GM18873 (cell line): ENCODE measurements around the gene SPA17.

Experiments used
- ATAC-seq: cut with Tn5 transposase; IDR thresholded peaks from one replicate; pipeline ENCODE4 v1.9.1; 2021; ENCODE audit warnings: mild to moderate bottlenecking, moderate library complexity, moderate number of reproducible peaks; ENCODE audit not compliant: unreplicated experiment, low FRiP score

Gene SPA17

DNA sequence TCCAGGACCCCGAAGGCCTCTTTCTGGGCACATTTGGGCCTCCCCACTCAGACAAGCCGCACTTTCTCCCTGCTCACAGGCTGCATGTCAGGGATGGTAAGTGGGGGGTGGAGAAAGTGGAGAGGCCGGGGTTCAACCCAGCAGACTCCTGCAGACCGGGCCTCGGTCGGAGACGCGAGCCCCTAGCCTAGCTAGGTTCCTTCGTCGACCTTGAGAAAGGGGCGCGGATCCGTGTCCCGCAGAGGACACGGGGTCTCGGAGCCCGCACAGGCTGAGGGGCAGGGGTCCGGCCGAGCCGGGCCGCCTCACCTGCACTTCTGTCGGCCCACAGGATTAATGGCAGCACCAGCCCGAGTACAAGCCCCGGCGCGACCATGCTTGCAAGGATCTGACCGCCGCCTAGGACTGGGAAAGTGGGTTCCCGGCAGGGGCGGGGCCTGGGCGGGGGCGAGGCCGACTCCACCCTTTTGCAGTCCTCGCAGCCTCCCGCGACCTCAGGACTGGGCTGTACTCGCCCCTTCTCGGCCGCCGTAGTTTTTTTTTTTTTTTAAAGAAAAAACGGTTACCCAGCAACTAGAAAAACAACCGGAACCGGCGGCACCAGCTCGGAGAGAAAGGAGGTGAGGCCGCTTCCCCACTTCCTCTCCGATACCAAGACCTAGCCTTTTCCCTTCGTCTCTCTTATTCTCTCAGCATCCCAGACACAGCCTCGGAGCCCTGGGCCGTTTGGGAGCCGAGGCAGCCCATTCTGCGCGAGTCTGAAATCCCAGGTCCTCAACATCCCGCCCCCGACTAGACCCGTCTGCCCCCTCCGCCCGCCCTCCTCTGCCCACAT lies at the start of gene SPA17, which contains the start of gene SIAE:
Gene SPA17, plus strand, starts transcription at position 572 of the 835 bp plus-strand sequence. CDS start 1,361 bp downstream, outside the sequence.
Gene SIAE, minus strand, starts transcription at position 407 of the 835 bp plus-strand sequence. Its CDS starts 31 bp downstream, at position 376.
- peak; percentile 80 for ATAC-seq

GRCh38 chr11:124625504-124626168 lies 48.1 kb upstream of the SPA17 start:
- ATAC-seq = no peak

DNA sequence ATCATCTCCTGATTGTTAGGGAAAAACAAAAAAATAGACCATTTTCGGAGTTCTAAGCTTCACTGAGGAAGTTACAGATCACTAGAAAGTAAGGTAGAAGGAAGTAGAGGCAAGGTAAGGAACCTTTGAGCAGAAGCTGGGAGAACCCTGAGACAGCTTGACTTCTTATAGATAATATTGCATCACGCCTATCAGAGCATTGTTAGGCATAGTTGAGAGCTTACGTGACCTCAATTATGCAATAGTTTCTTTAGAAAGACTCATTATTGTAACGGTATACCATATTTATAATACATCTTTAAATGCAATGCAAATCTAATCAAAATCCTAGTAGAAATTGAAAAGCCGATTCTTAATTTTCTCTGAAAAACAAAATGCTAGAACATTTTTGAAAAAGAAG lies 46.2 kb upstream of the SPA17 start:
- no peak for ATAC-seq

DNA sequence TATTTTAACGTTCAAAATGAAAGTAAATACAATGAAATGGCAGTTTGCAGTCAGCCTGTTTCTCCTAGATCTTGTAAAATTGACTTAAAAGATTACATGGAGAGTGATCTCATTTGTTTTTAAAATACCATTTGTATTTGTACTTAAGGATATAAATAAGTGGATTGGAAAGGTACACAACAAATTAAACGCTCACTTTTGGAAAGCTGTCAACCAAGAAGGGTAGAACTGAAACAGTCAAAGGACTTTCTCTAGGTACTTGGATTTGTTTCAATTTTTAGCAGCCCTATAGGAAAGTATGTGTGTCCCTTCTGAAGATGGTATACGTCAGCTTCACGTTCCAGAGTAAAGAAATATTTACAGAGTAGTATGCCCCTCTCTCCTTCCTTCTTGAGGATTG lies 43.7 kb upstream of the SPA17 start:
- no peak for ATAC-seq

GRCh38 chr11:124633355-124633754 lies 40.3 kb upstream of the SPA17 start:
- no peak for ATAC-seq

GRCh38 chr11:124635932-124636331 lies 37.8 kb upstream of the SPA17 start:
- ATAC-seq = no peak

GRCh38 chr11:124638500-124638899 lies 35.2 kb upstream of the SPA17 start:
- ATAC-seq = no peak

DNA sequence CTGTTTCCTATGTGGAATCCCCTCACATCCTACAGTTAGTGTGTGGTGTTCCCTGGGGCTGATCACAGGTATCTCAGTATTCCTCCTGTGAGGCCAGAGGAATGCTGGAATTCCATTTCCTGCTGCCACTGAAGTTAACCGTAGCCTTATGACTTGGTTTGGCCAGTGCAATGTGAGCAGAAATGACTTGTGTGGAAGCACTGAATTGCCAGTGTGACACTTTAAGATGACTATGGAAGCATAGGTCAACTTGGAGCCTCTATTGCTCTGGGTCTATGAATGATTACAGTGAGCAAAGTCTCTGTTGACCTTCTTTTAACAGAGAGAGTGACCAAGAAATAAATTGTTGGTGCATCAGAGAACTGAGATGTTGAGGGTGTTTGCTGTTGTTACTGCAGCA lies 34.5 kb upstream of the SPA17 start:
- no peak for ATAC-seq

DNA sequence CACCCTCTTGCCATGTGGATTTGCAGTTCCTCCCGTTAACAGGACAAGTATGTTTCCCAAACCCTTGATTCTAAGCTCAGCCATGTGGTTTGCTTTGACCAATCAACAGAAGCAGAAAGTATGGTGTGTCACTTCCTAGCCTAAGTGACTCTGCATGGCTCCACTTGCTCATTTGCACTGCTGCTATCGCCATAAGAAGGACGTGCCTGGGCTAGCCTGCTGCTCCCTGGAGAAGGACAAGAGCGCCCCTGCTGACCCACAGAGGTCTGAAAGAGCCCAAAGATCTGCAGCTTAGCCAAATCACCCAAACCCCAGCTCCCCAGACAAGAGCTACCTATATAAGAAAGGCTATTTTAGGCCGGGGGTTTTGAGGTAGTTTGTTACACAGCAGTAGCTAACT lies 33.0 kb upstream of the SPA17 start:
- ATAC-seq = no peak

DNA sequence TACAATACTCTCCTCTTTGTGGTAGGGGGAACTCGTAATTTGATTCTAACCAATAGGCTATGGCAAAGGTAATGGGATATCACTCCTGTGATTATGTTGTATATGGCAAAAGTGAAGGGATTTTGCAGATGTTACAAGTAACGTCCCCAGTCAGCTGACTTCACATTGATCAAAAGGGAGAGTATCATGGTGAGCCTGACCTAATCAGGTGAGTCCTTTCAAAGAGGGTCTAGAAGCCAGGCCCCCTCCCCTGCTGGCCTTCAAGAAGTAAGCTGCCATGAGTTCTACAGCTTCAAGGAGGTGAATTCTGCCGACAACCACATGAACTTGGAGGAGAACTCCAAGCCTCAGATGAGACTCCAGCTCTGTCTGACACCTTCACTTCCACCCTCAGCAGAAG lies 31.1 kb upstream of the SPA17 start:
- no peak for ATAC-seq

GRCh38 chr11:124643042-124643604 lies 30.6 kb upstream of the SPA17 start:
- no peak for ATAC-seq

DNA sequence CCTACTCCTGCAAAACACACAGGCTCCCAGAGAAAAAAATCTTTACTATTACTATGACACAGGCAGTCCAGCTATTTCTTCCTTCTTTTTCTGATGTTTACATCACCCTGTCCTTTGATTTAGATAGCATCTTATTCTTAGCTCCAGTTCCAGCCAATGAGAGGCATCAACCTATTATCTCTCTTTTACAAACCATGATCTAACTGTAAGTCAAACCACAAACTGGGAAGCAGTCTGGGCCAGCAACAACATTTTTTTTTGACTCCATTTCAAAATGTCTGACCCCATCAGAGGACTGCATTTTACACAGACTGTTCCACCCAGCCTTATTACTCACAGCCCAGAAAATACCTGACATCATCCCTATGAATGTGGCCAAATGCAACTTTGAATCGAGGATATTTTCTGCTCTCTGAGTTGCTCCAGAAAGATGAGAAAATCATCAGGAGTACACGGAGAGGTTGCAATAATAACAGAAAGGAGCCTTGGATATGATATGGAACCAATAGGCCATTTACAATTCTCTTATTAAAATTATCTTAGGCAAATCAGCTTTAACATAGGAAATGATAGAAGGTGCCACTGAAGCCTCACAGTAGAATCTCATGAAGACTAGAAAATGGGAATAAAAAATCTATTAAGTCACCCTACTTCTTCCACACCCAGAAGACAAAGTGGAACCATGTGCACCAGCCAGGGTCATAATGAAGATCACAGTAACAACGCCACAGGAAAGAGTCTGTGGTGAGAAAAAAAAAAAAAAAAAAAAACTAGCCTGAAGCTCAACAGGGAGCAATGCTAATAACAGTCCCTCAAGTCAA lies 29.9 kb upstream of the SPA17 start:
- no peak for ATAC-seq

DNA sequence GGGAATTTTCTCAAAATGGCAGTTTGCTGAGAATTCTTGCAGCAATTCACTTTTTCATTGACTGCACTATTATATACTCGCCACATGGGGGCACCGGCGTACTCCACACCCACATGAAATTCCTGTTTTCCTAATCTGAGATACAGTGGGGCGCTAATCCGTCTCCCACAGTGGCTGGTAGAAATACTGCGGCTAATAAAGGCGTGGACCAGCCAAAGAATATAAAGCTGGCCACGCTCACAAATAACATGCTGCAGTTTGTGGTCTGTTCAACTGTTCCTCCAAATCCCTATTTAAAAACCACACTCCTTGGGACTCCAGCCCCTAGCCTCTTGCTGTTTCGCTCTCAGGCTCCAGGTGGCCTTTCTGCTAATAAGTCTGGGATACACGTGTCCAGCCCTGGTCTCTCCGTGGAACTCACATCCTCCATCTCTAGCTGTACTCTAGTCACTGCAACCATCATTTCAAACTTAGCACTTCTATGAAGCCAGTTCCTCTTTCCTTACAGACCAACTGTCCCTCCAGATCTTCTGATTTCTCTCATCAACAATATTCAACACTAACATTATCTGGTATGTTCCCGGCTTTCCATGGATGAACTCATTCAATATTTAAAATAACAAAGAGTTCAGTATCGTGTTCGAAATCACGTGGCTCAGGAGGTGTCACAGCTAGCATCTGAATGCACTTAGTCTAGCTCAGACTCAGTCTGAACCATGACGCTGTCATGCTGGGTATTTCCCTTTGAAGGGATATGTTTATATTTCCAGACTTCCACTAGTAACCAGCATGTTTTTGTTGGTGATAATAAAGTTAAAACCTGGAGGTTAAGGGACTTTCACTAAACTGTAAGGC lies 29.1 kb upstream of the SPA17 start:
- no peak for ATAC-seq

DNA sequence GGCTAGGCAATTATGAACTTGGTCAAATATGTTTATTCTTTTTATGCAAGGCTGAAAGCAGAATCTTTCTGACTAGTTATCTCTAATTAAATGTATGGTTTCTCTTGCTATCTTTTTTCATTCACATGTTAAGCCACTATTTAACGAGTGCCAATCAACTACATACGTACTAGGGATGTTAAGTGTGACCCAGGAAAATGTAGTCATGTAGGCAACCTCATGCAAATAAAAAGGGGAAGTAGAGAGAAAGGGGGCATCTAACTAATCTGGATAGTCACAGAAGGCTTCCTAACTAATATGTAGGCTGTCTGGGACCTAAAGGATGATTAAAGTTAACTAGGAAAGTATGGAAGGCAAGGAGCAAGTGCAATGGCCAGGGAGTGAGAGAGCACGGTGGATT lies 27.6 kb upstream of the SPA17 start:
- ATAC-seq = no peak

DNA sequence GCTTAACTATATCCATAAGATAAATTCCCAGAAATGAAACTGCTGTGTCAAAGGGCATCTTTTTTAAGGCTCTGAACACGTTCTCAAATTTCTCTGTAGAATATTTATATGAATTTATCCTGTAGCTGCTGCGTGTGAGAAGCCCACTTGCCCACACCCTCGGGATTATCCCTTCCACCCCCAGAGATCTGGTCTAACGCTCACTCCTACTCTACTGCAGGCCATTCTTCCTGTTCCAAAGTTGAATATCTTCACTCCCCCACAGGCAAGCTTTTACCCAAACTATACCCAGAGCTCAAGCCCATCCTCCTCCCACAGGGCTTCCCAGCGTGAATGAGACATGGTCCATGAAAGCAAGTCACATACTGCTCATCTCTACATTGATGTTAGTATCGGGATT lies 25.1 kb upstream of the SPA17 start:
- ATAC-seq = no peak

GRCh38 chr11:124656774-124657630 lies 16.7 kb upstream of the SPA17 start:
- ATAC-seq = no peak

DNA sequence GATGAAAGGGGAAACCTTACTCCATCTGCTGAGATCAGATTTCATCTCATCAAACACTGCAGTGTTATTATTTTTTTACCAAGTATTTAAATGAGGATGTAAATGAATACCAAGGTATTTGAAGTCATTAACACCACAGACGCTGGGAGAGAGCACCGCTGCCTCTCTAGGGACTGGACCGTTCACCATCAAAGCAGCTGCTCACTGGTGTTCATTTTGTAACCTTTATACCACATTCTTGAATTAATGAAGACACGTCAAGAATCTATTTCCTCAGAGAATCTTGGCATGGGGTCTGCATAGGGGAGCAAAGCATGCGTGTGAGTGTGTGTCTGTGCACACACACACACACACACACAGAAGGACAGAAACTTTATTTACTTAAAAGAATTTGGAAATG lies 15.8 kb upstream of the SPA17 start:
- ATAC-seq = no peak

DNA sequence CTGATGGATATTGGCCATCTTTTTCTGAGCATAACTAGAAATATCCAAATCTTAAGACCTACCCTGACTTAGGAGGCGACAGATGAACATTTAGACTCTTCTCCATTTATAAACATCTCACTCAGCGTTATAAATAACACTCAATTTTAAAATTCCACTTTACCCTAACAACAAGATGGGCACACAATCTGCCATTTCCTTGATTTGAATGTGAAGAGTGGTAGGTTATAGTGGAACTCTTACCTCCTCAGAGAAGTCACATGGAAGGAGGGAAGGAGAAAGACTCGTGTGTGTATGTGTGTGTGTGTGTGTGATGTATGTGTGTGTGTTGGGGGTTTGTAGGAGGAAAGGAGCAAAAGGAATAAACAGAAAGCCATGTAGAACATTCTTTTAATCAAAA lies 15.2 kb upstream of the SPA17 start:
- ATAC-seq = no peak

DNA sequence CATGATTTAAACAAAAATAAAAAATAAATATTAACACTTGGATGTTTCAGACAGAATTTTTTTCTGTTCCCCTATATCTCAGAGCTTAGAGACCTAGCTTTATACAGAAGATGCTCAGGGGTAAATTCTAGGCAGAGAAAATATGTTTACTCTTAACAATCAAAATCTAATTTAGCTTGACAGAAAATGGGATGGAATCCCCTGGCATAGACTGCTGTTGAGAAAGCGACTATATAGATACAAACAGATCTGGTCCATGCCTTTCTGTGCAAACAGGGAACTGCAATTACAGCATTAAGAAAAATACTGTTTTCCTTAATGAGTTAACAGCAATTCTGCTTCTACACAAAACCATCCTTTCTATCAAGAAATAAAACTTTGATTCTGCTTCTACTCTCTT lies 14.7 kb upstream of the SPA17 start:
- ATAC-seq = no peak
